ENCODE measurements around the gene WRAP73. TPM values are rescaled to one million over a fixed set of nuclear protein-coding genes. Genes with fewer than 3 reads are reported as not detected.

Gene WRAP73
- total and polyA plus RNA-seq, 2 experiments from 2014 or later: 22.6 to 43.3 TPM

DNA sequence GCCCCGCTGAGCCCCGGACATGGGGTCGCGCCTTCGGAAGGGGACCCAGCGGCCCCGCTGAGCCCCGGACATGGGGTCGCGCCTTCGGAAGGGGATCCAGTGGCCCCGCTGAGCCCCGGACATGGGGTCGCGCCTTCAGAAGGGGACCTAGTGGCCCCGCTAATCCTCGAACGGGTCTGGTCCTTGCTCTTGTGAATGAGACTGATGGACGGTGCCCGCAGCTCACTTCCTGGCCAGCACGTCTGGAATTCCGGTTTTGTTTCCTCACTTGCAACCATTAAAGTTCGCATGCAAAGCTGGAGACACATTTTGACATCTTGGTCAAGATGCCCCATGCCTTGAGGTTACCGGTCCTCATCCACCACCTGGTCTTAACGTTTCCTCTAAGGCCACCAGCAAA lies 5.6 kb downstream of the WRAP73 start:
- Mint-ChIP-seq H3K4me1 (0 out of 3 replicates have a peak, but pooled peaks cover 3% of the 10 kb centered on the region), H3K4me3 (no peak overlapping the region), H3K27ac (no peak overlapping the region), H3K27me3 (ENCODE audit: insufficient read depth, low read depth, poor library complexity) (peaks cover 4% of the 10 kb centered on the region), H3K9me3 (no peaks in the 10 kb centered on the region), H3K36me3 (ENCODE audit: low read depth) (peaks cover 11% of the 10 kb centered on the region)
- H3K27ac ChIP-seq (ENCODE audit: low read depth): no peak overlapping the region
- no peak overlapping the region for H3K4me2 ChIP-seq
- no peak overlapping the region for H3K4me3 ChIP-seq
- DNase-seq (ENCODE audit: low spot score): no peak
- H3K9me2 ChIP-seq (ENCODE audit: insufficient read depth): no peaks in the 10 kb centered on the region
- 0 out of 2 replicates have a peak, but pooled peaks cover 11% of the 10 kb centered on the region for H3K36me3 ChIP-seq (ENCODE audit: insufficient read depth)
- H2AFZ ChIP-seq: no peak overlapping the region
- no peaks in the 10 kb centered on the region; the same call in 1 of the 2 replicates for H3F3A ChIP-seq (replicated peaks; ENCODE audit: low read depth)
- H3K27me3 ChIP-seq (ENCODE audit: insufficient read depth): no peaks in the 10 kb centered on the region
- peaks cover 8% of the 10 kb centered on the region; the same call in 1 of the 2 replicates for H3K4me1 ChIP-seq (ENCODE audit: insufficient read depth)
- H4K20me1 ChIP-seq (replicated peaks; ENCODE audit: insufficient read depth): peaks cover 16% of the 10 kb centered on the region
- peaks cover 24% of the 10 kb centered on the region for H3K79me2 ChIP-seq (replicated peaks; ENCODE audit: insufficient read depth)
- ATAC-seq: no peak
- TF ChIP-seq EZH2phosphoT487 (IDR thresholded peaks at IDR 0.05; ENCODE audit: unreplicated experiment) (no peak), POLR2AphosphoS5 (IDR thresholded peaks at IDR 0.05; ENCODE audit: low read depth) (no peak), CREB1 (CRISPR knock-in tag; IDR thresholded peaks at IDR 0.05; ENCODE audit: low read depth) (no peak), EZH2 (IDR thresholded peaks at IDR 0.05; ENCODE audit: low read depth, unreplicated experiment) (no peak), CTCF (conservative IDR thresholded peaks at IDR 0.05; ENCODE audit: low read depth in 2 of 2) (no peak), ZNF114 (CRISPR knock-in tag; IDR thresholded peaks at IDR 0.05) (no peak), ZNF331 (CRISPR knock-in tag; IDR thresholded peaks at IDR 0.05; ENCODE audit: low read depth) (no peak), NANOG (IDR thresholded peaks at IDR 0.05; ENCODE audit: borderline replicate concordance) (no peak), JUNB (IDR thresholded peaks at IDR 0.05; ENCODE audit: unreplicated experiment) (no peak), STAT1 (IDR thresholded peaks at IDR 0.05; ENCODE audit: unreplicated experiment) (no peak), ETS1 (IDR thresholded peaks at IDR 0.05) (no peak)
- TF ChIP-seq, protein P1, sequence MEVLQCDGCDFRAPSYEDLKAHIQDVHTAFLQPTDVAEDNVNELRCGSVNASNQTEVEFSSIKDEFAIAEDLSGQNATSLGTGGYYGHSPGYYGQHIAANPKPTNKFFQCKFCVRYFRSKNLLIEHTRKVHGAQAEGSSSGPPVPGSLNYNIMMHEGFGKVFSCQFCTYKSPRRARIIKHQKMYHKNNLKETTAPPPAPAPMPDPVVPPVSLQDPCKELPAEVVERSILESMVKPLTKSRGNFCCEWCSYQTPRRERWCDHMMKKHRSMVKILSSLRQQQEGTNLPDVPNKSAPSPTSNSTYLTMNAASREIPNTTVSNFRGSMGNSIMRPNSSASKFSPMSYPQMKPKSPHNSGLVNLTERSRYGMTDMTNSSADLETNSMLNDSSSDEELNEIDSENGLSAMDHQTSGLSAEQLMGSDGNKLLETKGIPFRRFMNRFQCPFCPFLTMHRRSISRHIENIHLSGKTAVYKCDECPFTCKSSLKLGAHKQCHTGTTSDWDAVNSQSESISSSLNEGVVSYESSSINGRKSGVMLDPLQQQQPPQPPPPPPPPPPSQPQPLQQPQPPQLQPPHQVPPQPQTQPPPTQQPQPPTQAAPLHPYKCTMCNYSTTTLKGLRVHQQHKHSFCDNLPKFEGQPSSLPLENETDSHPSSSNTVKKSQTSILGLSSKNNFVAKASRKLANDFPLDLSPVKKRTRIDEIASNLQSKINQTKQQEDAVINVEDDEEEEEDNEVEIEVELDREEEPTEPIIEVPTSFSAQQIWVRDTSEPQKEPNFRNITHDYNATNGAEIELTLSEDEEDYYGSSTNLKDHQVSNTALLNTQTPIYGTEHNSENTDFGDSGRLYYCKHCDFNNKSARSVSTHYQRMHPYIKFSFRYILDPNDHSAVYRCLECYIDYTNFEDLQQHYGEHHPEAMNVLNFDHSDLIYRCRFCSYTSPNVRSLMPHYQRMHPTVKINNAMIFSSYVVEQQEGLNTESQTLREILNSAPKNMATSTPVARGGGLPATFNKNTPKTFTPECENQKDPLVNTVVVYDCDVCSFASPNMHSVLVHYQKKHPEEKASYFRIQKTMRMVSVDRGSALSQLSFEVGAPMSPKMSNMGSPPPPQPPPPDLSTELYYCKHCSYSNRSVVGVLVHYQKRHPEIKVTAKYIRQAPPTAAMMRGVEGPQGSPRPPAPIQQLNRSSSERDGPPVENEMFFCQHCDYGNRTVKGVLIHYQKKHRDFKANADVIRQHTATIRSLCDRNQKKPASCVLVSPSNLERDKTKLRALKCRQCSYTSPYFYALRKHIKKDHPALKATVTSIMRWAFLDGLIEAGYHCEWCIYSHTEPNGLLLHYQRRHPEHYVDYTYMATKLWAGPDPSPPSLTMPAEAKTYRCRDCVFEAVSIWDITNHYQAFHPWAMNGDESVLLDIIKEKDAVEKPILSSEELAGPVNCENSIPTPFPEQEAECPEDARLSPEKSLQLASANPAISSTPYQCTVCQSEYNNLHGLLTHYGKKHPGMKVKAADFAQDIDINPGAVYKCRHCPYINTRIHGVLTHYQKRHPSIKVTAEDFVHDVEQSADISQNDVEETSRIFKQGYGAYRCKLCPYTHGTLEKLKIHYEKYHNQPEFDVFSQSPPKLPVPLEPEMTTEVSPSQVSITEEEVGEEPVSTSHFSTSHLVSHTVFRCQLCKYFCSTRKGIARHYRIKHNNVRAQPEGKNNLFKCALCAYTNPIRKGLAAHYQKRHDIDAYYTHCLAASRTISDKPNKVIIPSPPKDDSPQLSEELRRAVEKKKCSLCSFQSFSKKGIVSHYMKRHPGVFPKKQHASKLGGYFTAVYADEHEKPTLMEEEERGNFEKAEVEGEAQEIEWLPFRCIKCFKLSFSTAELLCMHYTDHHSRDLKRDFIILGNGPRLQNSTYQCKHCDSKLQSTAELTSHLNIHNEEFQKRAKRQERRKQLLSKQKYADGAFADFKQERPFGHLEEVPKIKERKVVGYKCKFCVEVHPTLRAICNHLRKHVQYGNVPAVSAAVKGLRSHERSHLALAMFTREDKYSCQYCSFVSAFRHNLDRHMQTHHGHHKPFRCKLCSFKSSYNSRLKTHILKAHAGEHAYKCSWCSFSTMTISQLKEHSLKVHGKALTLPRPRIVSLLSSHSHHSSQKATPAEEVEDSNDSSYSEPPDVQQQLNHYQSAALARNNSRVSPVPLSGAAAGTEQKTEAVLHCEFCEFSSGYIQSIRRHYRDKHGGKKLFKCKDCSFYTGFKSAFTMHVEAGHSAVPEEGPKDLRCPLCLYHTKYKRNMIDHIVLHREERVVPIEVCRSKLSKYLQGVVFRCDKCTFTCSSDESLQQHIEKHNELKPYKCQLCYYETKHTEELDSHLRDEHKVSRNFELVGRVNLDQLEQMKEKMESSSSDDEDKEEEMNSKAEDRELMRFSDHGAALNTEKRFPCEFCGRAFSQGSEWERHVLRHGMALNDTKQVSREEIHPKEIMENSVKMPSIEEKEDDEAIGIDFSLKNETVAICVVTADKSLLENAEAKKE (CRISPR knock-in tag; IDR thresholded peaks at IDR 0.05): no peak
- TF ChIP-seq, protein P2, sequence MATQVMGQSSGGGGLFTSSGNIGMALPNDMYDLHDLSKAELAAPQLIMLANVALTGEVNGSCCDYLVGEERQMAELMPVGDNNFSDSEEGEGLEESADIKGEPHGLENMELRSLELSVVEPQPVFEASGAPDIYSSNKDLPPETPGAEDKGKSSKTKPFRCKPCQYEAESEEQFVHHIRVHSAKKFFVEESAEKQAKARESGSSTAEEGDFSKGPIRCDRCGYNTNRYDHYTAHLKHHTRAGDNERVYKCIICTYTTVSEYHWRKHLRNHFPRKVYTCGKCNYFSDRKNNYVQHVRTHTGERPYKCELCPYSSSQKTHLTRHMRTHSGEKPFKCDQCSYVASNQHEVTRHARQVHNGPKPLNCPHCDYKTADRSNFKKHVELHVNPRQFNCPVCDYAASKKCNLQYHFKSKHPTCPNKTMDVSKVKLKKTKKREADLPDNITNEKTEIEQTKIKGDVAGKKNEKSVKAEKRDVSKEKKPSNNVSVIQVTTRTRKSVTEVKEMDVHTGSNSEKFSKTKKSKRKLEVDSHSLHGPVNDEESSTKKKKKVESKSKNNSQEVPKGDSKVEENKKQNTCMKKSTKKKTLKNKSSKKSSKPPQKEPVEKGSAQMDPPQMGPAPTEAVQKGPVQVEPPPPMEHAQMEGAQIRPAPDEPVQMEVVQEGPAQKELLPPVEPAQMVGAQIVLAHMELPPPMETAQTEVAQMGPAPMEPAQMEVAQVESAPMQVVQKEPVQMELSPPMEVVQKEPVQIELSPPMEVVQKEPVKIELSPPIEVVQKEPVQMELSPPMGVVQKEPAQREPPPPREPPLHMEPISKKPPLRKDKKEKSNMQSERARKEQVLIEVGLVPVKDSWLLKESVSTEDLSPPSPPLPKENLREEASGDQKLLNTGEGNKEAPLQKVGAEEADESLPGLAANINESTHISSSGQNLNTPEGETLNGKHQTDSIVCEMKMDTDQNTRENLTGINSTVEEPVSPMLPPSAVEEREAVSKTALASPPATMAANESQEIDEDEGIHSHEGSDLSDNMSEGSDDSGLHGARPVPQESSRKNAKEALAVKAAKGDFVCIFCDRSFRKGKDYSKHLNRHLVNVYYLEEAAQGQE (IDR thresholded peaks at IDR 0.05; ENCODE audit: unreplicated experiment): no peak

Measured in GM23338 (cell line).